ENCODE data around the gene PLA2G10.
"Not testable (repeated sequence)": the region's sequence is repeated elsewhere in the genome, so short reads cannot be mapped to it uniquely, and the experiment has no call there.

PLA2G10 gene

GRCh38 chr16:14667347-14668266, 26.5 kb downstream of the PLA2G10 start:
- DNase-seq (ENCODE audit: low spot score), result no peak

- no peak for DNase-seq (ENCODE audit: low spot score)
Observed at GRCh38 chr16:14658063-14658462, 36.0 kb downstream of the PLA2G10 start.

GRCh38 chr16:14652726-14653125, 41.4 kb downstream of the PLA2G10 start:
- DNase-seq (ENCODE audit: low spot score), result no peak

- no peak for DNase-seq (ENCODE audit: low spot score)
Observed at GRCh38 chr16:14650629-14651028, 43.5 kb downstream of the PLA2G10 start.

GRCh38 chr16:14649816-14650215, 44.3 kb downstream of the PLA2G10 start:
- DNase-seq (ENCODE audit: low spot score), result no peak

- no peak for DNase-seq (ENCODE audit: low spot score)
Observed at GRCh38 chr16:14641926-14642325, 52.2 kb downstream of the PLA2G10 start.

GRCh38 chr16:14641206-14641605, 52.9 kb downstream of the PLA2G10 start:
- no peak for DNase-seq (ENCODE audit: low spot score)

- no peak for DNase-seq (ENCODE audit: low spot score)
Observed at GRCh38 chr16:14640538-14640937, 53.6 kb downstream of the PLA2G10 start.

- DNase-seq (ENCODE audit: low spot score), result not testable (repeated sequence)
Observed at GRCh38 chr16:14636951-14637240, 57.2 kb downstream of the PLA2G10 start.

- not testable (repeated sequence) for DNase-seq (ENCODE audit: low spot score)
Observed at GRCh38 chr16:14636179-14636950, 57.7 kb downstream of the PLA2G10 start.

- no peak for DNase-seq (ENCODE audit: low spot score)
Observed at GRCh38 chr16:14635395-14636165, 58.5 kb downstream of the PLA2G10 start.

GRCh38 chr16:14634389-14634725, 59.8 kb downstream of the PLA2G10 start:
- DNase-seq (ENCODE audit: low spot score), result no peak

- DNase-seq (ENCODE audit: low spot score), result peak; percentile 95
Observed at GRCh38 chr16:14632693-14633569, 61.2 kb downstream of the PLA2G10 start, which contains the start of gene BFAR. TSS of gene BFAR (plus strand) at chr16:14632951. CDS start at chr16:14644347, 11,396 bp downstream.

- DNase-seq (ENCODE audit: low spot score), result not testable (repeated sequence)
Observed at GRCh38 chr16:14630620-14631330, 63.3 kb downstream of the PLA2G10 start.

GRCh38 chr16:14629919-14630619, 64.0 kb downstream of the PLA2G10 start, which contains the start of gene PARN:
TSS of gene PARN (minus strand) at chr16:14630260. CDS start at chr16:14630125, 135 bp downstream.
- DNase-seq (ENCODE audit: low spot score), result peak; percentile 97

- peak; percentile 8 for DNase-seq (ENCODE audit: low spot score)
Observed at GRCh38 chr16:14629612-14629918, 64.5 kb downstream of the PLA2G10 start.

- DNase-seq (ENCODE audit: low spot score), result no peak
Observed at GRCh38 chr16:14628806-14629611, 65.1 kb downstream of the PLA2G10 start.

GRCh38 chr16:14627078-14627477, 67.0 kb downstream of the PLA2G10 start:
- DNase-seq (ENCODE audit: low spot score), result no peak

All from SW480 (cell line).